ENCODE measurements around the gene CABCOCO1.

The CABCOCO1 gene

GRCh38 chr10:61792921-61793320 lies 130.2 kb downstream of the CABCOCO1 start:
- no peak overlapping the region for H3K4me3 ChIP-seq (ENCODE audit: low read length)
- no peaks in the 10 kb centered on the region for H3K27me3 ChIP-seq (ENCODE audit: insufficient read depth, low read length)
- no peaks in the 10 kb centered on the region for H3K9me3 ChIP-seq (ENCODE audit: insufficient read depth, low read depth, low read length)
- no peak overlapping the region for H3K9ac ChIP-seq (ENCODE audit: low read depth, low read length)
- no peaks in the 10 kb centered on the region for H3K36me3 ChIP-seq (ENCODE audit: insufficient read depth, low read depth, low read length)
- H3K4me1 ChIP-seq (ENCODE audit: insufficient read depth, low read length): no peaks in the 10 kb centered on the region
- H3K27ac ChIP-seq (ENCODE audit: low read length): no peak overlapping the region

- Histone ChIP-seq H3K9me3 (ENCODE audit: insufficient read depth, low read depth, low read length) (no peaks in the 10 kb centered on the region), H3K9ac (ENCODE audit: low read depth, low read length) (no peak overlapping the region), H3K4me1 (ENCODE audit: insufficient read depth, low read length) (no peaks in the 10 kb centered on the region), H3K27me3 (ENCODE audit: insufficient read depth, low read length) (no peaks in the 10 kb centered on the region), H3K4me3 (ENCODE audit: low read length) (no peak overlapping the region), H3K36me3 (ENCODE audit: insufficient read depth, low read depth, low read length) (no peaks in the 10 kb centered on the region), H3K27ac (ENCODE audit: low read length) (no peak overlapping the region)
These were observed 131.3 kb downstream of the CABCOCO1 start for GRCh38 chr10:61793760-61794703.

- no peak overlapping the region for H3K4me3 ChIP-seq (ENCODE audit: low read length)
- no peak overlapping the region for H3K9ac ChIP-seq (ENCODE audit: low read depth, low read length)
- H3K27me3 ChIP-seq (ENCODE audit: insufficient read depth, low read length): no peaks in the 10 kb centered on the region
- H3K36me3 ChIP-seq (ENCODE audit: insufficient read depth, low read depth, low read length): no peaks in the 10 kb centered on the region
- no peak overlapping the region for H3K27ac ChIP-seq (ENCODE audit: low read length)
- no peaks in the 10 kb centered on the region for H3K4me1 ChIP-seq (ENCODE audit: insufficient read depth, low read length)
- H3K9me3 ChIP-seq (ENCODE audit: insufficient read depth, low read depth, low read length): no peaks in the 10 kb centered on the region
These were observed 132.4 kb downstream of the CABCOCO1 start for GRCh38 chr10:61795147-61795546.

- no peak overlapping the region for H3K27ac ChIP-seq (ENCODE audit: low read length)
- no peaks in the 10 kb centered on the region for H3K36me3 ChIP-seq (ENCODE audit: insufficient read depth, low read depth, low read length)
- H3K4me3 ChIP-seq (ENCODE audit: low read length): no peak overlapping the region
- H3K9me3 ChIP-seq (ENCODE audit: insufficient read depth, low read depth, low read length): no peaks in the 10 kb centered on the region
- H3K27me3 ChIP-seq (ENCODE audit: insufficient read depth, low read length): no peaks in the 10 kb centered on the region
- H3K4me1 ChIP-seq (ENCODE audit: insufficient read depth, low read length): no peaks in the 10 kb centered on the region
- H3K9ac ChIP-seq (ENCODE audit: low read depth, low read length): no peak overlapping the region
These were observed 132.8 kb downstream of the CABCOCO1 start for GRCh38 chr10:61795551-61795950.

GRCh38 chr10:61796785-61797184 lies 134.1 kb downstream of the CABCOCO1 start:
- no peak overlapping the region for H3K4me3 ChIP-seq (ENCODE audit: low read length)
- no peak overlapping the region for H3K27ac ChIP-seq (ENCODE audit: low read length)
- no peaks in the 10 kb centered on the region for H3K36me3 ChIP-seq (ENCODE audit: insufficient read depth, low read depth, low read length)

DNA sequence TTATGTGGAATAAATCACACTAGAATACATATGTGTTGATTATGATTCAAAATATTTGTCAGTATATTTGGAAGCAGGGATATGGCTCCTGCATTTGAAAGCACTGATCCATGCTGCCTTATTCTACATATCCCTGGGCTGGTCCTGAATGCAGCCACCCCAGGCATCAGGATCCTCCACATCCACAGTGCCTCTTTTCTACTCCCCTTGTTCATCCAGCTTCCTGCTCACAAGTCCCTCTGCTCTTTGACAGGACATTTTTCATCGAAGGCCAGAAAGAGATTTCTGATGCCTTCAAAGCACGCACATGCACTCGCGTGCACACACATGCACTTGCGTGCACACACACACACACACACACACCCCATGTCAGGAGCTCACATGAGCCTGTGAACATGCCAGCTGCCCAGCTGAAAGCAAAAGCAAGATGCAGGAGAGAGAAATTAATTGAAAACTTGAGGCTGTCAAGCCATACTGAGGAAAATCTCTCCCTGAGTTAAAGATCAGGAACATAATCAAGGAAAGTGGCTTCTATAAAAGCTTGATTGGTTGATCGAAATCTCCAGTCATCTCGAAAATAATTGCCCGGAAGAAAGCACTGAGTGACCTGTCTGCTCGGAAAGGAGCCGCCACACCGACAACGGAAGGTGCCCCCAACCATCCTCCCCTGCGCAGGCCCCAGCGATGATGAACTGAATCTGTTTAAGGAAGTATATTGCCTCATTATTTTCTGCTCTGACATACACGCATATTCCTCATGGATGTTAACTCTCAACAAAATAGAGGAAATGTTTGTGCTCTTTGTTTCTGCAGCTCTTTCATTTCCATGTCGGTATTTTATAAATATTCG lies 134.8 kb downstream of the CABCOCO1 start:
- Histone ChIP-seq H3K27me3 (ENCODE audit: insufficient read depth, low read length) (no peaks in the 10 kb centered on the region), H3K9me3 (ENCODE audit: insufficient read depth, low read depth, low read length) (no peaks in the 10 kb centered on the region), H3K27ac (ENCODE audit: low read length) (no peak overlapping the region), H3K4me1 (ENCODE audit: insufficient read depth, low read length) (no peaks in the 10 kb centered on the region), H3K36me3 (ENCODE audit: insufficient read depth, low read depth, low read length) (no peaks in the 10 kb centered on the region), H3K9ac (ENCODE audit: low read depth, low read length) (no peak overlapping the region), H3K4me3 (ENCODE audit: low read length) (no peak overlapping the region)

More at GRCh38 chr10:61796785-61797184, 134.1 kb downstream of the CABCOCO1 start:
- no peak overlapping the region for H3K9ac ChIP-seq (ENCODE audit: low read depth, low read length)
- H3K27me3 ChIP-seq (ENCODE audit: insufficient read depth, low read length): no peaks in the 10 kb centered on the region
- H3K9me3 ChIP-seq (ENCODE audit: insufficient read depth, low read depth, low read length): no peaks in the 10 kb centered on the region
- H3K4me1 ChIP-seq (ENCODE audit: insufficient read depth, low read length): no peaks in the 10 kb centered on the region

DNA sequence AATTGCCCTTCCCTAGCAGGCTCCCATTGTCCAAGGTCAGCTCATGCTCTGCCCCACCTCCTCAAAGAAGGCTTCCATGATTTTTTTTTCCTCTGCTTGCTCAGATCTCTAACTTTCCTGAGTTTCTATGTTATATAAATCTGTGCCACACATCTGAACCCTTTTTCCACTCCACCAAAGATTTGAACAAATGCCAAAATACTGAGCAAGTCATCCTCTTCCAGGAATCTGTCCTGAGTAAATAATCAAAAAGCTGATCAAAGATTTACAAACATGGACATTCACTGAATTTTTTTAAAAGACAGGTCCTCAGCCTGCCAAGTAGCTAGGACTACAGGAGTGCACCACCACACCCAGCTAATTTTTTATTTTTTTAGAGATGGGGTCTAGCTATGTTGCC lies 136.0 kb downstream of the CABCOCO1 start:
- no peak overlapping the region for H3K27ac ChIP-seq (ENCODE audit: low read length)
- no peaks in the 10 kb centered on the region for H3K9me3 ChIP-seq (ENCODE audit: insufficient read depth, low read depth, low read length)
- no peaks in the 10 kb centered on the region for H3K4me1 ChIP-seq (ENCODE audit: insufficient read depth, low read length)
- H3K27me3 ChIP-seq (ENCODE audit: insufficient read depth, low read length): no peaks in the 10 kb centered on the region
- H3K36me3 ChIP-seq (ENCODE audit: insufficient read depth, low read depth, low read length): no peaks in the 10 kb centered on the region
- no peak overlapping the region for H3K4me3 ChIP-seq (ENCODE audit: low read length)
- no peak overlapping the region for H3K9ac ChIP-seq (ENCODE audit: low read depth, low read length)

DNA sequence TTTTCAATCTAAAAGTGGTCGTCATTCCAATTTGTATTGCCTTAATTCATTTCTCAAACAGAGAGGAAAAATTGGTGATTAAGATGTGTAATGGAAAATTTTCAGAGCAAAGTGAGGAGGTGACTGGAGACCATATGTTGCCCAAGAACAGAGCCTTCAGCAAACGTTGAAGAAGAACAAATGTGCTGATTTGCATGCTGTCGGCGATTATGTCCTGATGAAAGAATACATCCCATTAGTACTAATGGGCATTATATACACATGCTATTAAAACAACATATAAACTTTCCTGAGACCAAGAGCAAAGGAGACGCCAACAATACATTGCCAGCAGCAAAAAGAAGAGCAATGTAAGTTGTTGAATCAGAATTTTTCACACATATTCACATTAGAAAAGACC lies 138.8 kb downstream of the CABCOCO1 start:
- Histone ChIP-seq H3K9ac (ENCODE audit: low read depth, low read length) (no peak overlapping the region), H3K9me3 (ENCODE audit: insufficient read depth, low read depth, low read length) (no peaks in the 10 kb centered on the region), H3K4me1 (ENCODE audit: insufficient read depth, low read length) (no peaks in the 10 kb centered on the region), H3K4me3 (ENCODE audit: low read length) (no peak overlapping the region), H3K27me3 (ENCODE audit: insufficient read depth, low read length) (no peaks in the 10 kb centered on the region), H3K36me3 (ENCODE audit: insufficient read depth, low read depth, low read length) (no peaks in the 10 kb centered on the region), H3K27ac (ENCODE audit: low read length) (no peak overlapping the region)

DNA sequence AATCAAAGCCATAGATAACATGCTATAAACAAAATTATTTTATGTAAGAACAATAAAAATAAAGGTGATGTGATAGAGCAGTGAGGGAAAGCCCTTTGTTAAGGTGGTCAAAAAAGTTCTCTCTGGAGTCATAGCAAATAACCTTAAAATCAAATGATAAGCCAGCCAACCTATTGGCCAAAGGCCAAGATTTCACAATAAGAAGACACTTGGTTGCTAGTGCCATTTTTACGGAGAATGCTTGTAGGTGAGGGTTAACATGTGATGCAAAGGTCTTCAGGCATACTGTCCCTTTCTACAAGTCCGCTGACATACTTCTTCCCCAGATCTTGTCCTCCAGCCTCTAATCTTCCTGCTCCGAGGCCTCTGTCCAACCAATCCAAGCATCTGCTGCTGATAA lies 140.5 kb downstream of the CABCOCO1 start:
- H3K27ac ChIP-seq (ENCODE audit: low read length): no peak overlapping the region
- no peaks in the 10 kb centered on the region for H3K9me3 ChIP-seq (ENCODE audit: insufficient read depth, low read depth, low read length)
- no peak overlapping the region for H3K4me3 ChIP-seq (ENCODE audit: low read length)
- no peaks in the 10 kb centered on the region for H3K36me3 ChIP-seq (ENCODE audit: insufficient read depth, low read depth, low read length)
- no peak overlapping the region for H3K9ac ChIP-seq (ENCODE audit: low read depth, low read length)
- no peaks in the 10 kb centered on the region for H3K4me1 ChIP-seq (ENCODE audit: insufficient read depth, low read length)
- no peaks in the 10 kb centered on the region for H3K27me3 ChIP-seq (ENCODE audit: insufficient read depth, low read length)

DNA sequence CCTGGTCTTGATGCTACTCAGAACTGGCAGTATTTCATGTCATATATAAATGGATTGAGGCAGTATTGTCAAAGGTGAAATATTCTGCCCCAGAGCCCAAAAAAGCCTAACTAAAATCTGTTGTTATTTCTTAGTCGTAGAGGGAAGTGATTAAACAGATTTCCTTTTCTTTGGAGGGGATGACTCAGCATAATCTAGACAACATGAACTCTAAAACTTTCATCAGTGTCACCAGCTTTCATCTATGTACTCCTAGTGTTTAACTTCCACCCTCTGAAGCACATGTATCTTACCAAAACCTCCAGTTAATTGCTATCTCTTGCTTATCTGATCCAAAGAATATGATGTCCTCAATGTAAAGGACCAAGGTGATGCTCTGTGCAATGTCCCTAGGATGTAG lies 141.7 kb downstream of the CABCOCO1 start:
- H3K27me3 ChIP-seq (ENCODE audit: insufficient read depth, low read length): no peaks in the 10 kb centered on the region
- no peak overlapping the region for H3K27ac ChIP-seq (ENCODE audit: low read length)
- no peak overlapping the region for H3K9ac ChIP-seq (ENCODE audit: low read depth, low read length)
- no peaks in the 10 kb centered on the region for H3K9me3 ChIP-seq (ENCODE audit: insufficient read depth, low read depth, low read length)
- H3K36me3 ChIP-seq (ENCODE audit: insufficient read depth, low read depth, low read length): no peaks in the 10 kb centered on the region
- H3K4me1 ChIP-seq (ENCODE audit: insufficient read depth, low read length): no peaks in the 10 kb centered on the region
- H3K4me3 ChIP-seq (ENCODE audit: low read length): no peak overlapping the region

DNA sequence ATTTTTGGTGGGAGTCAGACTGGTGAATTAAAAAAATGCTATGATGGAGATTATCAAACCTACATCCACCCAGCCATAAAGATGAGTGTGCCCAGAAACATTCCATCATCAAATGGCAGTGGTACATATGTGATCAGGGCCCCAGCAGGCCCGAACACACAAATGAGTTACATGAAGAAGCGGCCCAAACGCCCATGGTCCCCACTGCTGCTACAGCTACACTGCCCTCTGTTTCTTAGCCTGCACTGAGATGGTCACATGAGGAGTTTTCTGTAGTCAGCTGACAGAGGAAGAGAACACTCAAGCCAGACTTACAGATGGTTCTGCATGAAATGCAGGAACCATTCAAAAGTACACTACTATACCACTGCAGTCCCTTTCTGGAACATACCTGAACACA lies 142.4 kb downstream of the CABCOCO1 start:
- no peaks in the 10 kb centered on the region for H3K9me3 ChIP-seq (ENCODE audit: insufficient read depth, low read depth, low read length)
- no peaks in the 10 kb centered on the region for H3K36me3 ChIP-seq (ENCODE audit: insufficient read depth, low read depth, low read length)
- no peak overlapping the region for H3K27ac ChIP-seq (ENCODE audit: low read length)
- H3K9ac ChIP-seq (ENCODE audit: low read depth, low read length): no peak overlapping the region
- no peaks in the 10 kb centered on the region for H3K4me1 ChIP-seq (ENCODE audit: insufficient read depth, low read length)
- H3K27me3 ChIP-seq (ENCODE audit: insufficient read depth, low read length): no peaks in the 10 kb centered on the region
- no peak overlapping the region for H3K4me3 ChIP-seq (ENCODE audit: low read length)

- Histone ChIP-seq H3K4me3 (ENCODE audit: low read length) (no peak overlapping the region), H3K9me3 (ENCODE audit: insufficient read depth, low read depth, low read length) (no peaks in the 10 kb centered on the region), H3K36me3 (ENCODE audit: insufficient read depth, low read depth, low read length) (no peaks in the 10 kb centered on the region), H3K9ac (ENCODE audit: low read depth, low read length) (no peak overlapping the region), H3K4me1 (ENCODE audit: insufficient read depth, low read length) (no peaks in the 10 kb centered on the region), H3K27ac (ENCODE audit: low read length) (no peak overlapping the region), H3K27me3 (ENCODE audit: insufficient read depth, low read length) (no peaks in the 10 kb centered on the region)
These were observed 147.5 kb downstream of the CABCOCO1 start for GRCh38 chr10:61810263-61810662.
